SK-N-SH (cell line): ENCODE data around the gene LAMB1. TPM values are rescaled to one million over a fixed set of nuclear protein-coding genes. Genes with fewer than 3 reads are reported as not detected.
A peak's percentile ranks its signal among the peaks of the same experiment; 100 is the strongest.

ENCODE experiments used
- CTCF ChIA-PET: fragments of 300-600, 350-600 bp; formaldehyde crosslinking; extraction: SDS; loops from one replicate; lab custom pipeline; 2021; lab: Yijun Ruan, JAX
- POLR2A ChIA-PET: fragments of 350-600 bp; sonication (Branson Sonifier 250); formaldehyde crosslinking; extraction: SDS; loops from one replicate; lab custom pipeline; 2020; ENCODE audit warnings: antibody characterized with exemption, inconsistent platforms; lab: Yijun Ruan, JAX
- DNase-seq: peaks from one replicate; pipeline ENCODE4 v3.0.0; 2012
- H2AFZ ChIP-seq: fragments of 200-600 bp; sonication (generic); 2 replicates; pipeline ENCODE4 v1.8.1; 2016; ENCODE audit warnings: antibody characterized with exemption, mild to moderate bottlenecking, low read depth
- H3F3A ChIP-seq: fragments of 200-600 bp; sonication (generic); replicated peaks from 2 replicates; pipeline ENCODE3; 2016; ENCODE audit warnings: antibody characterized with exemption, mild to moderate bottlenecking; ENCODE audit not compliant: insufficient read depth
- H3K27ac ChIP-seq, 2 experiments: fragments of 200-500 bp in 1 of 2; fragments of 200-600 bp in 1 of 2; sonication (Bioruptor generic) in 1 of 2; sonication (generic), shearing (Covaris generic) in 1 of 2; 2 replicates each; pipeline versions ENCODE4 v1.5.1 to v1.6.1; 2014 to 2016; ENCODE audit warnings: low read depth in 2 of 2, inconsistent platforms in 1 of 2, low read length in 1 of 2, mild to moderate bottlenecking in 1 of 2, mixed read lengths in 1 of 2
- H3K27me3 ChIP-seq: fragments of 200-600 bp; sonication (generic), shearing (Covaris generic); 2 replicates; pipeline ENCODE4 v1.6.1; 2016; ENCODE audit warnings: mixed run types; ENCODE audit not compliant: insufficient read depth
- H3K36me3 ChIP-seq, 2 experiments: fragments of 200-500 bp in 1 of 2; fragments of 200-600 bp in 1 of 2; sonication (Bioruptor generic) in 1 of 2; sonication (generic) in 1 of 2; replicated peaks in 1 of 2; 2 replicates each; pipeline versions ENCODE3 to v1.5.1; 2014 to 2016; ENCODE audit warnings: low read length in 1 of 2, mild to moderate bottlenecking in 1 of 2; ENCODE audit not compliant: insufficient read depth in 2 of 2, control insufficient read depth in 1 of 2
- H3K4me1 ChIP-seq, 2 experiments: fragments of 200-500 bp in 1 of 2; fragments of 200-600 bp in 1 of 2; sonication (Bioruptor generic) in 1 of 2; sonication (generic), shearing (Covaris generic) in 1 of 2; 2 replicates each; pipeline versions ENCODE4 v1.5.1 to v1.6.1; 2014 to 2016; ENCODE audit warnings: low read depth in 1 of 2, low read length in 1 of 2, mixed run types in 1 of 2; ENCODE audit not compliant: insufficient read depth in 2 of 2, control insufficient read depth in 1 of 2
- H3K4me2 ChIP-seq: fragments of 200-600 bp; sonication (generic), shearing (Covaris generic); 2 replicates; pipeline ENCODE4 v1.6.1; 2017; ENCODE audit warnings: mixed run types
- H3K4me3 ChIP-seq, 2 experiments: fragments of 200-500 bp in 1 of 2; fragments of 200-600 bp in 1 of 2; sonication (Bioruptor generic) in 1 of 2; sonication (generic), shearing (Covaris generic) in 1 of 2; 2 replicates each; pipeline versions ENCODE4 v1.5.1 to v1.8.1; 2014 to 2016; ENCODE audit warnings: low read depth in 2 of 2, inconsistent platforms in 1 of 2, low read length in 1 of 2, mild to moderate bottlenecking in 1 of 2, mixed read lengths in 1 of 2, moderate library complexity in 1 of 2
- H3K79me2 ChIP-seq: fragments of 200-600 bp; sonication (generic); 2 replicates; pipeline ENCODE4 v1.8.1; 2017; ENCODE audit warnings: mild to moderate bottlenecking; ENCODE audit not compliant: insufficient read depth
- H3K9ac ChIP-seq: fragments of 200-600 bp; sonication (generic); 2 replicates; pipeline ENCODE4 v1.6.1; 2017; ENCODE audit warnings: mixed run types
- H3K9me2 ChIP-seq: fragments of 200-600 bp; sonication (generic); 2 replicates; pipeline ENCODE4 v1.6.1; 2017; ENCODE audit warnings: mixed run types
- H3K9me3 ChIP-seq: fragments of 200-600 bp; sonication (generic); 2 replicates; pipeline ENCODE4 v1.6.1; 2017; ENCODE audit warnings: mixed run types, mild to moderate bottlenecking, moderate library complexity
- H4K20me1 ChIP-seq: fragments of 200-600 bp; sonication (generic); 2 replicates; pipeline ENCODE4 v1.6.1; 2017; ENCODE audit warnings: mild to moderate bottlenecking, mixed run types; ENCODE audit not compliant: insufficient read depth
- CHD2 ChIP-seq: fragments of 150-350 bp; IDR thresholded peaks from 2 replicates; pipeline ENCODE4 v1.6.1; 2018; ENCODE audit warnings: low read length; ENCODE audit not compliant: partially characterized antibody
- ELF1 ChIP-seq: IDR thresholded peaks from 2 replicates; pipeline ENCODE4 v1.4.0; 2012
- FOSL2 ChIP-seq: IDR thresholded peaks from 2 replicates; pipeline ENCODE4 v1.4.0; 2012; ENCODE audit warnings: low read depth, mild to moderate bottlenecking, moderate library complexity, borderline replicate concordance
- FOXJ3 ChIP-seq: sonication (generic); formaldehyde crosslinking; IDR thresholded peaks from 2 replicates; pipeline ENCODE4 v1.5.1; 2020; ENCODE audit warnings: mild to moderate bottlenecking, missing genetic modification reagents
- FOXM1 ChIP-seq: IDR thresholded peaks from 2 replicates; pipeline ENCODE4 v1.4.0; 2012; ENCODE audit warnings: low read depth, mild to moderate bottlenecking
- GABPA ChIP-seq: IDR thresholded peaks from 2 replicates; pipeline ENCODE4 v1.4.0; 2012; ENCODE audit warnings: low read depth, mild to moderate bottlenecking
- JUND ChIP-seq: IDR thresholded peaks from 2 replicates; pipeline ENCODE4 v1.4.0; 2012
- NFIC ChIP-seq: IDR thresholded peaks from 2 replicates; pipeline ENCODE4 v1.4.0; 2012; ENCODE audit warnings: borderline replicate concordance
- NRF1 ChIP-seq: IDR thresholded peaks from 2 replicates; pipeline ENCODE4 v1.6.1; 2012; ENCODE audit warnings: low read depth, mild to moderate bottlenecking, low read length
- RAD21 ChIP-seq: IDR thresholded peaks from 2 replicates; pipeline ENCODE4 v1.6.1; 2012; ENCODE audit warnings: mild to moderate bottlenecking, low read length
- RXRA ChIP-seq: IDR thresholded peaks from 2 replicates; pipeline ENCODE4 v1.4.0; 2012; ENCODE audit warnings: low read depth, mild to moderate bottlenecking, borderline replicate concordance
- SIN3A ChIP-seq: IDR thresholded peaks from 2 replicates; pipeline ENCODE4 v1.6.1; 2012; ENCODE audit warnings: low read depth, mild to moderate bottlenecking, low read length, moderate library complexity, borderline replicate concordance
- SMC3 ChIP-seq: IDR thresholded peaks from 2 replicates; pipeline ENCODE4 v1.6.1; 2012; ENCODE audit warnings: low read depth, low read length, improper control_type of control experiment
- WGBS: methylation state at CpG from one replicate; pipeline ENCODE4 v1.1.6; 2017; ENCODE audit warnings: low lambda C conversion rate; 5-methylcytosine and 5-hydroxymethylcytosine counted together
- polyA plus RNA-seq, 3 experiments: library from polyadenylated mRNA; depleted of rRNA; stranded (reverse); fragments of >200 nt; gene quantifications; 2 replicates each; pipeline ENCODE4 v1.2.3, GENCODE V29; 2012
- TF ChIP-seq, protein P1 (sequence below): IDR thresholded peaks from 2 replicates; pipeline ENCODE4 v1.6.1; 2012; ENCODE audit warnings: mild to moderate bottlenecking, low read depth, low read length, moderate library complexity
- TF ChIP-seq, protein P2 (sequence below): fragments of 200-600 bp; sonication (generic); IDR thresholded peaks from 2 replicates; pipeline ENCODE4 v1.6.1; 2017; ENCODE audit warnings: antibody characterized with exemption, mild to moderate bottlenecking, moderate library complexity
- TF ChIP-seq, protein P3 (sequence below): IDR thresholded peaks from 2 replicates; pipeline ENCODE4 v1.4.0; 2012; ENCODE audit warnings: low read depth, borderline replicate concordance
- TF ChIP-seq, protein P4 (sequence below): fragments of 150-350 bp; IDR thresholded peaks from 2 replicates; pipeline ENCODE4 v1.6.1; 2017; ENCODE audit warnings: antibody characterized with exemption, low read length, low read depth, borderline replicate concordance
- TF ChIP-seq, protein P5 (sequence below): fragments of 150-350 bp; IDR thresholded peaks from 2 replicates; pipeline ENCODE4 v1.6.1; 2016; ENCODE audit warnings: mild to moderate bottlenecking, low read depth, low read length
- TF ChIP-seq, protein P6 (sequence below): IDR thresholded peaks from 2 replicates; pipeline ENCODE4 v1.4.0; 2012; ENCODE audit warnings: low read depth, borderline replicate concordance

Gene LAMB1
- polyA plus RNA-seq, 1 of the 3 experiments (the other 2 are of a cell fraction) = 435 TPM

DNA sequence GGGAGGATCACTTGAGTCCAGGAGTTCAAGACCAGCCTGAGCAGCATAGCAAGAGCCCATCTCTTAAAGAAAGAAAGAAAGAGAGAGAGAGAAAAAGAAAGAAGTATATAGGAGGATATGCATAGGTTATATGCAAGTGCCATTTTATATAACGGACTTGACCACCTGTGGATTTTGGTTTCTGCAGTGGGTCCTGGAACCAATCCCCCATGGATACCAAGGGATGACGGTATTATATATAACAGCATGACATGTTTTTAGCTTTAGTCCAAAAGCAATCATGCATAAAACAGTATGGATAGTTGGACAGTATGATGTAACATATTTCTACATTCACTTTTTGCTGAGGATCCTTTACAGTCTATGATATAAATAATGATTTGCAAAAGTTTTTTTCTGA lies 66.6 kb downstream of the LAMB1 start:
- Histone ChIP-seq H3K79me2 (peaks cover 38% of the 10 kb centered on the region), H3K9me3 (no peaks in the 10 kb centered on the region), H3K27ac (peak overlapping the region; percentile 95 to 98; a peak in 3 of 4 replicates), H3K4me2 (no peak overlapping the region), H3K9ac (no peak overlapping the region), H3K4me3 (no peak overlapping the region), H4K20me1 (no peaks in the 10 kb centered on the region), H3K27me3 (no peaks in the 10 kb centered on the region), H3K36me3 (peaks cover 68 to 96% of the 10 kb centered on the region in 2 experiments), H3K9me2 (no peaks in the 10 kb centered on the region), H3K4me1 (peaks cover 70 to 88% of the 10 kb centered on the region in 2 experiments), H3F3A (peaks cover 96% of the 10 kb centered on the region), H2AFZ (no peak overlapping the region)
- TF ChIP-seq, protein P1, sequence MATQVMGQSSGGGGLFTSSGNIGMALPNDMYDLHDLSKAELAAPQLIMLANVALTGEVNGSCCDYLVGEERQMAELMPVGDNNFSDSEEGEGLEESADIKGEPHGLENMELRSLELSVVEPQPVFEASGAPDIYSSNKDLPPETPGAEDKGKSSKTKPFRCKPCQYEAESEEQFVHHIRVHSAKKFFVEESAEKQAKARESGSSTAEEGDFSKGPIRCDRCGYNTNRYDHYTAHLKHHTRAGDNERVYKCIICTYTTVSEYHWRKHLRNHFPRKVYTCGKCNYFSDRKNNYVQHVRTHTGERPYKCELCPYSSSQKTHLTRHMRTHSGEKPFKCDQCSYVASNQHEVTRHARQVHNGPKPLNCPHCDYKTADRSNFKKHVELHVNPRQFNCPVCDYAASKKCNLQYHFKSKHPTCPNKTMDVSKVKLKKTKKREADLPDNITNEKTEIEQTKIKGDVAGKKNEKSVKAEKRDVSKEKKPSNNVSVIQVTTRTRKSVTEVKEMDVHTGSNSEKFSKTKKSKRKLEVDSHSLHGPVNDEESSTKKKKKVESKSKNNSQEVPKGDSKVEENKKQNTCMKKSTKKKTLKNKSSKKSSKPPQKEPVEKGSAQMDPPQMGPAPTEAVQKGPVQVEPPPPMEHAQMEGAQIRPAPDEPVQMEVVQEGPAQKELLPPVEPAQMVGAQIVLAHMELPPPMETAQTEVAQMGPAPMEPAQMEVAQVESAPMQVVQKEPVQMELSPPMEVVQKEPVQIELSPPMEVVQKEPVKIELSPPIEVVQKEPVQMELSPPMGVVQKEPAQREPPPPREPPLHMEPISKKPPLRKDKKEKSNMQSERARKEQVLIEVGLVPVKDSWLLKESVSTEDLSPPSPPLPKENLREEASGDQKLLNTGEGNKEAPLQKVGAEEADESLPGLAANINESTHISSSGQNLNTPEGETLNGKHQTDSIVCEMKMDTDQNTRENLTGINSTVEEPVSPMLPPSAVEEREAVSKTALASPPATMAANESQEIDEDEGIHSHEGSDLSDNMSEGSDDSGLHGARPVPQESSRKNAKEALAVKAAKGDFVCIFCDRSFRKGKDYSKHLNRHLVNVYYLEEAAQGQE = no peak
- no peak for TF ChIP-seq CHD2
- TF ChIP-seq RXRA = no peak
- TF ChIP-seq, protein P2, sequence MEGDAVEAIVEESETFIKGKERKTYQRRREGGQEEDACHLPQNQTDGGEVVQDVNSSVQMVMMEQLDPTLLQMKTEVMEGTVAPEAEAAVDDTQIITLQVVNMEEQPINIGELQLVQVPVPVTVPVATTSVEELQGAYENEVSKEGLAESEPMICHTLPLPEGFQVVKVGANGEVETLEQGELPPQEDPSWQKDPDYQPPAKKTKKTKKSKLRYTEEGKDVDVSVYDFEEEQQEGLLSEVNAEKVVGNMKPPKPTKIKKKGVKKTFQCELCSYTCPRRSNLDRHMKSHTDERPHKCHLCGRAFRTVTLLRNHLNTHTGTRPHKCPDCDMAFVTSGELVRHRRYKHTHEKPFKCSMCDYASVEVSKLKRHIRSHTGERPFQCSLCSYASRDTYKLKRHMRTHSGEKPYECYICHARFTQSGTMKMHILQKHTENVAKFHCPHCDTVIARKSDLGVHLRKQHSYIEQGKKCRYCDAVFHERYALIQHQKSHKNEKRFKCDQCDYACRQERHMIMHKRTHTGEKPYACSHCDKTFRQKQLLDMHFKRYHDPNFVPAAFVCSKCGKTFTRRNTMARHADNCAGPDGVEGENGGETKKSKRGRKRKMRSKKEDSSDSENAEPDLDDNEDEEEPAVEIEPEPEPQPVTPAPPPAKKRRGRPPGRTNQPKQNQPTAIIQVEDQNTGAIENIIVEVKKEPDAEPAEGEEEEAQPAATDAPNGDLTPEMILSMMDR = no peak
- TF ChIP-seq, protein P3, sequence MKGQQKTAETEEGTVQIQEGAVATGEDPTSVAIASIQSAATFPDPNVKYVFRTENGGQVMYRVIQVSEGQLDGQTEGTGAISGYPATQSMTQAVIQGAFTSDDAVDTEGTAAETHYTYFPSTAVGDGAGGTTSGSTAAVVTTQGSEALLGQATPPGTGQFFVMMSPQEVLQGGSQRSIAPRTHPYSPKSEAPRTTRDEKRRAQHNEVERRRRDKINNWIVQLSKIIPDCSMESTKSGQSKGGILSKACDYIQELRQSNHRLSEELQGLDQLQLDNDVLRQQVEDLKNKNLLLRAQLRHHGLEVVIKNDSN = no peak
- TF ChIP-seq NFIC = no peak
- TF ChIP-seq FOXM1 = no peak
- TF ChIP-seq NRF1 = no peak
- TF ChIP-seq, protein P4, sequence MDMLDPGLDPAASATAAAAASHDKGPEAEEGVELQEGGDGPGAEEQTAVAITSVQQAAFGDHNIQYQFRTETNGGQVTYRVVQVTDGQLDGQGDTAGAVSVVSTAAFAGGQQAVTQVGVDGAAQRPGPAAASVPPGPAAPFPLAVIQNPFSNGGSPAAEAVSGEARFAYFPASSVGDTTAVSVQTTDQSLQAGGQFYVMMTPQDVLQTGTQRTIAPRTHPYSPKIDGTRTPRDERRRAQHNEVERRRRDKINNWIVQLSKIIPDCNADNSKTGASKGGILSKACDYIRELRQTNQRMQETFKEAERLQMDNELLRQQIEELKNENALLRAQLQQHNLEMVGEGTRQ = no peak
- TF ChIP-seq RAD21 = no peak
- TF ChIP-seq ELF1 = no peak
- no peak for TF ChIP-seq SMC3
- TF ChIP-seq FOSL2 = no peak
- TF ChIP-seq FOXJ3 = no peak
- no peak for TF ChIP-seq SIN3A
- TF ChIP-seq, protein P5, sequence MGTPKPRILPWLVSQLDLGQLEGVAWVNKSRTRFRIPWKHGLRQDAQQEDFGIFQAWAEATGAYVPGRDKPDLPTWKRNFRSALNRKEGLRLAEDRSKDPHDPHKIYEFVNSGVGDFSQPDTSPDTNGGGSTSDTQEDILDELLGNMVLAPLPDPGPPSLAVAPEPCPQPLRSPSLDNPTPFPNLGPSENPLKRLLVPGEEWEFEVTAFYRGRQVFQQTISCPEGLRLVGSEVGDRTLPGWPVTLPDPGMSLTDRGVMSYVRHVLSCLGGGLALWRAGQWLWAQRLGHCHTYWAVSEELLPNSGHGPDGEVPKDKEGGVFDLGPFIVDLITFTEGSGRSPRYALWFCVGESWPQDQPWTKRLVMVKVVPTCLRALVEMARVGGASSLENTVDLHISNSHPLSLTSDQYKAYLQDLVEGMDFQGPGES = no peak
- no peak for TF ChIP-seq JUND
- no peak for TF ChIP-seq GABPA
- TF ChIP-seq, protein P6, sequence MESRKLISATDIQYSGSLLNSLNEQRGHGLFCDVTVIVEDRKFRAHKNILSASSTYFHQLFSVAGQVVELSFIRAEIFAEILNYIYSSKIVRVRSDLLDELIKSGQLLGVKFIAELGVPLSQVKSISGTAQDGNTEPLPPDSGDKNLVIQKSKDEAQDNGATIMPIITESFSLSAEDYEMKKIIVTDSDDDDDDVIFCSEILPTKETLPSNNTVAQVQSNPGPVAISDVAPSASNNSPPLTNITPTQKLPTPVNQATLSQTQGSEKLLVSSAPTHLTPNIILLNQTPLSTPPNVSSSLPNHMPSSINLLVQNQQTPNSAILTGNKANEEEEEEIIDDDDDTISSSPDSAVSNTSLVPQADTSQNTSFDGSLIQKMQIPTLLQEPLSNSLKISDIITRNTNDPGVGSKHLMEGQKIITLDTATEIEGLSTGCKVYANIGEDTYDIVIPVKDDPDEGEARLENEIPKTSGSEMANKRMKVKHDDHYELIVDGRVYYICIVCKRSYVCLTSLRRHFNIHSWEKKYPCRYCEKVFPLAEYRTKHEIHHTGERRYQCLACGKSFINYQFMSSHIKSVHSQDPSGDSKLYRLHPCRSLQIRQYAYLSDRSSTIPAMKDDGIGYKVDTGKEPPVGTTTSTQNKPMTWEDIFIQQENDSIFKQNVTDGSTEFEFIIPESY = no peak
- ChIA-PET POLR2A (no interaction called here), CTCF (interaction anchor here (1.0 to 3.6 kb wide), 2 partner anchors 12 to 210 kb away, joined by 3 to 20 read pairs; no protein-coding TSS in a partner anchor)
- WGBS = 92% methylated on average over 2 of the region's 2 CpGs
- DNase-seq = no peak
